ENCODE results near the gene EDARADD.
"Not testable (repeated sequence)": the region's sequence is repeated elsewhere in the genome, so short reads cannot be mapped to it uniquely, and the experiment has no call there.

The EDARADD gene

DNA sequence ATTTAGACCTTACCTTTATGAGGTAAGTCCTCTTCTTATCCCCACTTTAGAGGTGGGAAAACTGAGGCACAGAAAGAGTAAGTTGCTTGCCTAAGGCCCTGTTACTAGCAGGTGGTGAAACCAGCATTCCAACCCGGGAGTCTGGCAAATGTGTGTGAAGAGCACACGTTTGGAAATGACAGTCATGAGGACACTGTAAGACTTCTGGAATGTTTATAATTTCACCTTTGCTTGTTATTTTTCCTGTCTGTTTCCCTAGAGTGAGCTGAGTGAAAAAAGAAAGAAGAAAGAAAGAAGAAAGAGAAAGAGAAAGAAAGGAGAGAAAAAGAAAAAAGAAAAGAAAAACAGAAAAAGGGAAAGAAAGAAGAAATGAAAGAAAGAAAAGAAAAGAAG, 108.5 kb downstream of the EDARADD start:
- Histone ChIP-seq H2AK5ac (ENCODE audit: low read length, severe bottlenecking) (peak overlapping the region; percentile 88), H3K4ac (ENCODE audit: low read depth in 1 of 2, low read length in 2 of 2) (peak overlapping the region in 1 of 2 experiments; percentile 41), H3K23ac (ENCODE audit: low read length in 2 of 2) (no peak overlapping the region), H4K8ac (ENCODE audit: low read length) (no peak overlapping the region), H3K36me3 (ENCODE audit: control insufficient read depth in 1 of 2, insufficient read depth in 2 of 2, low read depth in 1 of 2, low read length in 2 of 2) (no peaks in the 10 kb centered on the region), H3K4me2 (ENCODE audit: low read length, poor library complexity, severe bottlenecking) (no peak overlapping the region), H3K14ac (ENCODE audit: low read length in 2 of 2) (no peak overlapping the region), H3K18ac (ENCODE audit: low read depth in 1 of 2, low read length in 2 of 2) (peak overlapping the region in 1 of 2 experiments; percentile 24), H3K4me1 (ENCODE audit: control insufficient read depth, insufficient read depth, low read depth, low read length) (peaks cover 2% of the 10 kb centered on the region), H3K9ac (ENCODE audit: low read length) (peak overlapping the region; percentile 72), H3K4me3 (ENCODE audit: insufficient read depth in 1 of 2, low read depth in 1 of 2, low read length in 2 of 2) (peak overlapping the region in 1 of 2 experiments; percentile 71), H3K27ac (ENCODE audit: low read length, poor library complexity, severe bottlenecking) (peak overlapping the region; percentile 71), H2BK5ac (ENCODE audit: low read depth, low read length, poor library complexity, severe bottlenecking) (no peak overlapping the region), H2BK12ac (ENCODE audit: low read length in 2 of 2) (no peak overlapping the region), H2BK120ac (ENCODE audit: low read depth, low read length) (no peak overlapping the region), H3K79me1 (replicated peaks; ENCODE audit: low read length, poor library complexity, severe bottlenecking) (no peaks in the 10 kb centered on the region), H2AFZ (ENCODE audit: low read depth, low read length) (no peak overlapping the region), H2BK15ac (ENCODE audit: low read depth, poor library complexity, severe bottlenecking) (no peak overlapping the region), H3K27me3 (ENCODE audit: control insufficient read depth in 1 of 2, insufficient read depth in 1 of 2, low read length in 2 of 2) (no peaks in the 10 kb centered on the region), H3K9me3 (ENCODE audit: control insufficient read depth, low read length) (no peaks in the 10 kb centered on the region), H4K91ac (ENCODE audit: low read length) (no peak overlapping the region)
- peak; percentile 44 for DNase-seq
- WGBS = 1% methylated on average over 2 of the region's 2 CpGs

DNA sequence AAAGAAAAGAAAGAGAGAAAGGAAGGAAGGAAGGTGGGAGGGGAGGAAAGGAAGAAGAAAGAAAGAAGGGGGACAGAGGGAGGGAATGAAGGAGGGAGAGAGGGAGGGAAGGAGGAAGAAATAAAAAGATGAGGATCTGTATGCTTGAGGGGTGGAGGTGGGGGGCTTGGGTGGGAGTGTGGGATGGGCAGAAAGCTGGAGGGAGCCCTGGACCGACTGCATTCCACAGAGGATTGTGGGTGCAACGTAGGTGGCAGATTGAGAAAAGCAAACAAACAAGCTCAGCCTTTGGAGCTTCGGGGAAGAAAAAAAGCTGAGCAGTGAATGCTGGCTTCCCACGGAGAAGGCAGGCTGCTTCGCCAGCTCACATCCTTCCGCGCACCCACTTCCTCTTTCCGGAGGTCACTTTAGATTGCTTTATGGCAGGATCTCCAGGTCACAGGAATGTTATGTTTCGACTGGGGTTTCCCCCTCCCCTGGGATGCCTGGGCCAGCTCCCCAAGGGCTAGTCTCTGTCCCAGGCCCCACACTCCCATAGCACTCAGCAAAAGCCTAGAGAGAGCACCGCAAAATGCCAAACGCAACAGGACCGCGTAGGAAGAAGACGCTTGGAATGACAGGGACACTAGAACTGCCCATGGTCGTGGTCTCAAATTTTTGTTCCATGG, 109.0 kb downstream of the EDARADD start:
- Histone ChIP-seq H3K27ac (ENCODE audit: low read length, poor library complexity, severe bottlenecking) (peak overlapping the region; percentile 67), H3K9ac (ENCODE audit: low read length) (peak overlapping the region; percentile 72), H3K4me2 (ENCODE audit: low read length, poor library complexity, severe bottlenecking) (peak overlapping the region; percentile 52), H3K27me3 (ENCODE audit: control insufficient read depth in 1 of 2, insufficient read depth in 1 of 2, low read length in 2 of 2) (no peaks in the 10 kb centered on the region), H2BK120ac (ENCODE audit: low read depth, low read length) (peak overlapping the region; percentile 75), H2BK12ac (ENCODE audit: low read length in 2 of 2) (peak overlapping the region in 1 of 2 experiments; percentile 51), H3K4me1 (ENCODE audit: control insufficient read depth, insufficient read depth, low read depth, low read length) (peaks cover 2% of the 10 kb centered on the region), H3K14ac (ENCODE audit: low read length in 2 of 2) (no peak overlapping the region), H3K18ac (ENCODE audit: low read depth in 1 of 2, low read length in 2 of 2) (peak overlapping the region; percentile 6 to 71), H2AFZ (ENCODE audit: low read depth, low read length) (peak overlapping the region; percentile 90), H3K23ac (ENCODE audit: low read length in 2 of 2) (no peak overlapping the region), H2BK5ac (ENCODE audit: low read depth, low read length, poor library complexity, severe bottlenecking) (no peak overlapping the region), H2BK15ac (ENCODE audit: low read depth, poor library complexity, severe bottlenecking) (no peak overlapping the region), H3K4ac (ENCODE audit: low read depth in 1 of 2, low read length in 2 of 2) (peak overlapping the region in 1 of 2 experiments; percentile 47), H3K79me1 (replicated peaks; ENCODE audit: low read length, poor library complexity, severe bottlenecking) (no peaks in the 10 kb centered on the region), H4K8ac (ENCODE audit: low read length) (peak overlapping the region; percentile 42), H3K9me3 (ENCODE audit: control insufficient read depth, low read length) (no peaks in the 10 kb centered on the region), H4K91ac (ENCODE audit: low read length) (peak overlapping the region; percentile 5), H2AK5ac (ENCODE audit: low read length, severe bottlenecking) (no peak overlapping the region), H3K4me3 (ENCODE audit: insufficient read depth in 1 of 2, low read depth in 1 of 2, low read length in 2 of 2) (peak overlapping the region in 1 of 2 experiments; percentile 71), H3K36me3 (ENCODE audit: control insufficient read depth in 1 of 2, insufficient read depth in 2 of 2, low read depth in 1 of 2, low read length in 2 of 2) (no peaks in the 10 kb centered on the region)
- 16% methylated on average over 15 of the region's 15 CpGs for WGBS
- peak; percentile 78 for DNase-seq

DNA sequence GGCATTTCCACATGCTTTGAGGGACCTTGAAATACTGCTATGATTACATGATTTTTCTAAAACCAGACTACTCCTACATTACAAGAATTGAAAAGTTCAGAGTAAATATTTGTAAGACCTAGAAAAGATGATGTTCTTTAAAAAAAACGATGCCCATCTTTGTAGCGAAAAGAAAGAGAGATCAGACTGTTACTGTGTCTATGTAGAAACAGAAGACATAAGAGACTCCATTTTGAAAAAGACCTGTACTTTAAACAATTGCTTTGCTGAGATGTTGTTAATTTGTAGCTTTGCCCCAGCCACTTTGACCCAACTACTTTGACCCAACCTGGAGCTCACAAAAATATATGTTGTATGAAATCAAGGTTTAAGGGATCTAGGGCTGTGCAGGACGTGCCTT, 110.3 kb downstream of the EDARADD start:
- not testable (repeated sequence) for H3K23ac ChIP-seq (ENCODE audit: low read length in 2 of 2); H3K36me3 ChIP-seq (ENCODE audit: control insufficient read depth in 1 of 2, insufficient read depth in 2 of 2, low read depth in 1 of 2, low read length in 2 of 2); H2AK5ac ChIP-seq (ENCODE audit: low read length, severe bottlenecking)

DNA sequence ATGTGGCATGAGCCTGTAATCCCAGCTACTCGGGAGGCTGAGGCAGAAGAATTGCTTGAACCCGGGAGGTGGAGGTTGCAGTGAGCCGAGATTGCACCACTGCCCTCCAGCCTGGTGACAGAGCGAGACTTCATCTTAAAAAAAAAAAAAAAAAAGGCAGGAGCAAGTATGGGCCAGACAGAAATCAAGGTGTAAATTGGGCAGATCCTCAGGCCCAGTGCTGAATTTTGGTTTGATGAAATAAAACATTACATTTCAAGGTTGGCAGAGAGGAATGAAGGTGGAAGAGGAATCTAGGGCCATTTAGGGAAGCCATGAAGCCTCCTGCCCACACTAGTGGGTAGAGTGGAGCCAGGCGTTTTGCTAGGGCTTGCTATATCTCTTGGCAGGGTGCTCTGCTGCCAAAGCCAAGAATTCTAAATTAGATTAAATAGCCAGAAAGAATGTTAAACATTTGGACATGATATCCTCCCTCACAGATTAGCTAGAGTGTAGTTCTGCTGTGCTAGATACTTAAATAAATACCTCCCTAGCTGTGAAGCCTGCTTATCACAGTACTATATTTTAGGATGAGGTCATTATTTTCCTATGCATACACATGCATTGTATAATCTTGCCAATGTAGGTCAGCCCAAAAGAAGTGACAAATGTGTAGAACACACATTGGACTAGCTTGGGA, 113.1 kb downstream of the EDARADD start:
- Histone ChIP-seq H3K9ac (ENCODE audit: low read length) (no peak overlapping the region), H2AK5ac (ENCODE audit: low read length, severe bottlenecking) (no peak overlapping the region), H3K14ac (ENCODE audit: low read length in 2 of 2) (no peak overlapping the region), H3K23ac (ENCODE audit: low read length in 2 of 2) (no peak overlapping the region), H4K8ac (ENCODE audit: low read length) (no peak overlapping the region), H2BK120ac (ENCODE audit: low read depth, low read length) (peak overlapping the region; percentile 34), H3K9me3 (ENCODE audit: control insufficient read depth, low read length) (no peaks in the 10 kb centered on the region), H3K4me2 (ENCODE audit: low read length, poor library complexity, severe bottlenecking) (no peak overlapping the region), H3K18ac (ENCODE audit: low read depth in 1 of 2, low read length in 2 of 2) (no peak overlapping the region), H3K4me1 (ENCODE audit: control insufficient read depth, insufficient read depth, low read depth, low read length) (peaks cover 2% of the 10 kb centered on the region), H3K79me1 (replicated peaks; ENCODE audit: low read length, poor library complexity, severe bottlenecking) (no peaks in the 10 kb centered on the region), H3K27ac (ENCODE audit: low read length, poor library complexity, severe bottlenecking) (peak overlapping the region; percentile 53), H2BK15ac (ENCODE audit: low read depth, poor library complexity, severe bottlenecking) (peak overlapping the region; percentile 48), H2BK12ac (ENCODE audit: low read length in 2 of 2) (no peak overlapping the region), H3K36me3 (ENCODE audit: control insufficient read depth in 1 of 2, insufficient read depth in 2 of 2, low read depth in 1 of 2, low read length in 2 of 2) (no peaks in the 10 kb centered on the region), H3K4ac (ENCODE audit: low read depth in 1 of 2, low read length in 2 of 2) (no peak overlapping the region), H3K27me3 (ENCODE audit: control insufficient read depth in 1 of 2, insufficient read depth in 1 of 2, low read length in 2 of 2) (peaks cover 0 to 6% of the 10 kb centered on the region in 2 experiments), H4K91ac (ENCODE audit: low read length) (no peak overlapping the region), H3K4me3 (ENCODE audit: insufficient read depth in 1 of 2, low read depth in 1 of 2, low read length in 2 of 2) (no peak overlapping the region), H2AFZ (ENCODE audit: low read depth, low read length) (no peak overlapping the region), H2BK5ac (ENCODE audit: low read depth, low read length, poor library complexity, severe bottlenecking) (no peak overlapping the region)
- WGBS = 98% methylated on average over 4 of the region's 5 CpGs
- no peak for DNase-seq

More for the DNA sequence above, 110.3 kb downstream of the EDARADD start:
- H3K79me1 ChIP-seq (replicated peaks; ENCODE audit: low read length, poor library complexity, severe bottlenecking); H3K4me3 ChIP-seq (ENCODE audit: insufficient read depth in 1 of 2, low read depth in 1 of 2, low read length in 2 of 2); H2BK120ac ChIP-seq (ENCODE audit: low read depth, low read length); H2AFZ ChIP-seq (ENCODE audit: low read depth, low read length); H3K14ac ChIP-seq (ENCODE audit: low read length in 2 of 2); DNase-seq; H2BK15ac ChIP-seq (ENCODE audit: low read depth, poor library complexity, severe bottlenecking); H3K4me2 ChIP-seq (ENCODE audit: low read length, poor library complexity, severe bottlenecking); H3K9ac ChIP-seq (ENCODE audit: low read length); H3K4ac ChIP-seq (ENCODE audit: low read depth in 1 of 2, low read length in 2 of 2); H3K27ac ChIP-seq (ENCODE audit: low read length, poor library complexity, severe bottlenecking); H2BK5ac ChIP-seq (ENCODE audit: low read depth, low read length, poor library complexity, severe bottlenecking); H3K9me3 ChIP-seq (ENCODE audit: control insufficient read depth, low read length); H3K27me3 ChIP-seq (ENCODE audit: control insufficient read depth in 1 of 2, insufficient read depth in 1 of 2, low read length in 2 of 2); H4K8ac ChIP-seq (ENCODE audit: low read length); H4K91ac ChIP-seq (ENCODE audit: low read length); H3K18ac ChIP-seq (ENCODE audit: low read depth in 1 of 2, low read length in 2 of 2); H3K4me1 ChIP-seq (ENCODE audit: control insufficient read depth, insufficient read depth, low read depth, low read length): not testable (repeated sequence)
- peak overlapping the region in 1 of 2 experiments; percentile 39 for H2BK12ac ChIP-seq (ENCODE audit: low read length in 2 of 2)
- WGBS = 80% methylated on average over 3 of the region's 3 CpGs
